ENCODE data around the gene SCARF2.
"Not testable (repeated sequence)": the region's sequence is repeated elsewhere in the genome, so short reads cannot be mapped to it uniquely, and the experiment has no call there.

Gene SCARF2

GRCh38 chr22:20393705-20394476 lies 43.7 kb downstream of the SCARF2 start, which contains the start of gene ZNF74:
Gene ZNF74 (plus strand): TSS chr22:20394151. CDS start chr22:20394629, 478 bp downstream.
- TF ChIP-seq CTCF (IDR thresholded peaks at IDR 0.05; ENCODE audit: extremely low read depth, missing control alignments), result no peak
- DNase-seq (ENCODE audit: low spot score), result peak; percentile 92

GRCh38 chr22:20392983-20393704 lies 44.5 kb downstream of the SCARF2 start:
- DNase-seq (ENCODE audit: low spot score), result no peak
- TF ChIP-seq CTCF (IDR thresholded peaks at IDR 0.05; ENCODE audit: extremely low read depth, missing control alignments), result no peak

- not testable (repeated sequence) for DNase-seq (ENCODE audit: low spot score)
Observed at GRCh38 chr22:20392365-20392881, 45.2 kb downstream of the SCARF2 start.

- no peak for TF ChIP-seq CTCF (IDR thresholded peaks at IDR 0.05; ENCODE audit: extremely low read depth, missing control alignments)
- DNase-seq (ENCODE audit: low spot score), result no peak
Observed at GRCh38 chr22:20391222-20391621, 46.4 kb downstream of the SCARF2 start.

- no peak for DNase-seq (ENCODE audit: low spot score)
- TF ChIP-seq CTCF (IDR thresholded peaks at IDR 0.05; ENCODE audit: extremely low read depth, missing control alignments), result no peak
Observed at GRCh38 chr22:20390394-20390907, 47.2 kb downstream of the SCARF2 start.

- TF ChIP-seq CTCF (IDR thresholded peaks at IDR 0.05; ENCODE audit: extremely low read depth, missing control alignments), result no peak
- DNase-seq (ENCODE audit: low spot score), result no peak
Observed at GRCh38 chr22:20389288-20389687, 48.3 kb downstream of the SCARF2 start.

- DNase-seq (ENCODE audit: low spot score), result no peak
- no peak for TF ChIP-seq CTCF (IDR thresholded peaks at IDR 0.05; ENCODE audit: extremely low read depth, missing control alignments)
Observed at GRCh38 chr22:20388200-20388599, 49.4 kb downstream of the SCARF2 start.

Measured in GM20000 (cell line).